ENCODE data around the gene CDC42EP1. TPM values are rescaled to one million over a fixed set of nuclear protein-coding genes. Genes with fewer than 3 reads are reported as not detected.
A peak's percentile ranks its signal among the peaks of the same experiment; 100 is the strongest.

The CDC42EP1 gene
- total RNA-seq, 1 experiment from 2014 or later = 62.5 TPM

DNA sequence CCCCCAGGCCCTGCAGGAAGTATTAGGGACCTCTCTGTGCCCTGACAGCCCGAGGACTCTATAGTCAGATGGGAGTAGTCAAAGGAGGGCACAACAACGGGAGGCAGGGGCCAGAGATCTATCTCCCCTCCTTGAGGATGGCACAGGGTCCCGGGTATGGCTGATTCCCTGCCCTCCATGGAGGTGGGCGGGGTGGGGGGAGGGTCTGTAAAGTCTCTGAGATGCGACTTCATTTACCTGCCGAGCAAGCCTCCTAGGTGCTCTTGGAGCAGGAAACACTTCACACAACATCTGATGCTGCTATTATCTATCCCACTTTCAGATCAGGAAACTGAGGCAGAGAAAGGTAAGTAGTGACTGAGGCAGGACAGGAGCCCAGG lies 769 bp upstream of the CDC42EP1 start:
- ChIA-PET CTCF (interaction anchor here (0.6 kb wide), 1 partner anchor 10 kb away, joined by 9 read pairs; no protein-coding TSS in a partner anchor), POLR2A (interaction anchor here (1.4 kb wide), 1 partner anchor 17 kb away, joined by 3 read pairs; no protein-coding TSS in a partner anchor)
- Histone ChIP-seq H3K4me1 (ENCODE audit: control insufficient read depth, insufficient read depth, low read length) (peaks cover 32% of the 10 kb centered on the region), H3K36me3 (ENCODE audit: control insufficient read depth, insufficient read depth, low read length) (no peaks in the 10 kb centered on the region; the same call in 1 of the 2 replicates), H3K4me3 (ENCODE audit: low read depth in 2 of 2, low read length in 2 of 2) (peak overlapping the region; percentile 40 to 68; a peak in 3 of 4 replicates), H3K27ac (ENCODE audit: low read length) (peak overlapping the region; percentile 83), H3K9me3 (ENCODE audit: control insufficient read depth, insufficient read depth, low read depth, low read length) (no peaks in the 10 kb centered on the region), H3K27me3 (ENCODE audit: control insufficient read depth, insufficient read depth, low read length) (no peaks in the 10 kb centered on the region)
- in situ Hi-C loops (cut with HindIII; ENCODE audit: low pct_unique_long_range_greater_than_20kb, low sequenced_read_pairs) = no loop called here
- no peak for ATAC-seq
- no peak for TF ChIP-seq SIN3A (IDR thresholded peaks at IDR 0.05; ENCODE audit: borderline replicate concordance, insufficient read depth, low read depth, low read length)
- TF ChIP-seq, protein P1, sequence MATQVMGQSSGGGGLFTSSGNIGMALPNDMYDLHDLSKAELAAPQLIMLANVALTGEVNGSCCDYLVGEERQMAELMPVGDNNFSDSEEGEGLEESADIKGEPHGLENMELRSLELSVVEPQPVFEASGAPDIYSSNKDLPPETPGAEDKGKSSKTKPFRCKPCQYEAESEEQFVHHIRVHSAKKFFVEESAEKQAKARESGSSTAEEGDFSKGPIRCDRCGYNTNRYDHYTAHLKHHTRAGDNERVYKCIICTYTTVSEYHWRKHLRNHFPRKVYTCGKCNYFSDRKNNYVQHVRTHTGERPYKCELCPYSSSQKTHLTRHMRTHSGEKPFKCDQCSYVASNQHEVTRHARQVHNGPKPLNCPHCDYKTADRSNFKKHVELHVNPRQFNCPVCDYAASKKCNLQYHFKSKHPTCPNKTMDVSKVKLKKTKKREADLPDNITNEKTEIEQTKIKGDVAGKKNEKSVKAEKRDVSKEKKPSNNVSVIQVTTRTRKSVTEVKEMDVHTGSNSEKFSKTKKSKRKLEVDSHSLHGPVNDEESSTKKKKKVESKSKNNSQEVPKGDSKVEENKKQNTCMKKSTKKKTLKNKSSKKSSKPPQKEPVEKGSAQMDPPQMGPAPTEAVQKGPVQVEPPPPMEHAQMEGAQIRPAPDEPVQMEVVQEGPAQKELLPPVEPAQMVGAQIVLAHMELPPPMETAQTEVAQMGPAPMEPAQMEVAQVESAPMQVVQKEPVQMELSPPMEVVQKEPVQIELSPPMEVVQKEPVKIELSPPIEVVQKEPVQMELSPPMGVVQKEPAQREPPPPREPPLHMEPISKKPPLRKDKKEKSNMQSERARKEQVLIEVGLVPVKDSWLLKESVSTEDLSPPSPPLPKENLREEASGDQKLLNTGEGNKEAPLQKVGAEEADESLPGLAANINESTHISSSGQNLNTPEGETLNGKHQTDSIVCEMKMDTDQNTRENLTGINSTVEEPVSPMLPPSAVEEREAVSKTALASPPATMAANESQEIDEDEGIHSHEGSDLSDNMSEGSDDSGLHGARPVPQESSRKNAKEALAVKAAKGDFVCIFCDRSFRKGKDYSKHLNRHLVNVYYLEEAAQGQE (IDR thresholded peaks at IDR 0.05; ENCODE audit: insufficient read depth in 1 of 2, low read depth in 2 of 2, low read length in 1 of 2) = no peak
- TF ChIP-seq CTCF (IDR thresholded peaks at IDR 0.05) = no peak
- no peak for TF ChIP-seq TCF7L2 (IDR thresholded peaks at IDR 0.05; ENCODE audit: low read depth, low read length)
- no peak for TF ChIP-seq POLR2AphosphoS5 (IDR thresholded peaks at IDR 0.05; ENCODE audit: low read depth, low read length)
- DNase-seq (ENCODE audit: low read depth, low spot score) = no peak
- BruUV-seq (replicated peaks) = no TSS peak
- intact Hi-C loops (cut with micrococcal nuclease; ENCODE audit: unreplicated experiment) = no loop called here

DNA sequence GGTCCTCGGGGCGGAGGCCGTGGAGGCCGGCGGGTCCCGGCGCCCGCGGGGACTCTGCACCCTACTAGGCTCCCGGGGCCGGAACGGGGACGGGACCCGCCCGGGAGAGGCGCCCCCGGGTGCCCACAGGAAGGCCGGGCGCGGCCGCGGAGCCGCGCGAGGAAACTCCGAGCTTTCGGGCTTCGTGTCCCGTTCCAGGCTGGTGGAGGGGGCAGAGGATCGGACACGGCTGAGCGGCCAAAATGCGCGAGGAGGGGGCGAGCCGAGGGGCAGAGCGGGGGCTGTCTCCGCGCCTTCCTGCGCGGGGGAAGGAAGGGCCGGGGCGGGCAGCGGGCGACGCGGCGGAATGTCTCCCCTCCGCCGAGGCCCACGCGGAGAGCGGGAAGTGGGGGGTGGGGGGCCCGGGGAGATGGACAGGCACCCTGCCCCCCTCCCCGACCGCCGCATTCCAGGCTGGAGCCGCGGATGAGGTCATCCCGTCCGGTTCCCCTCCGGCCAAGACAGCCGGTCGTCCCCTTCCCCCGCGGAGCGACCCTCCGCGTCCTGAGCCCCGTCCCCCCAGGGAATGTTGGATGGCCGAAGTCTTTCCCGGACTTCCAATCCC lies 430 bp downstream of the CDC42EP1 start:
- TF ChIP-seq CTCF (IDR thresholded peaks at IDR 0.05) (no peak), SIN3A (IDR thresholded peaks at IDR 0.05; ENCODE audit: borderline replicate concordance, insufficient read depth, low read depth, low read length) (0 out of 2 replicates have a peak, but pooled peaks have one; percentile 48), POLR2AphosphoS5 (IDR thresholded peaks at IDR 0.05; ENCODE audit: low read depth, low read length) (no peak)
- TF ChIP-seq, protein P1 (IDR thresholded peaks at IDR 0.05; ENCODE audit: insufficient read depth in 1 of 2, low read depth in 2 of 2, low read length in 1 of 2) = no peak
- no peak for DNase-seq (ENCODE audit: low read depth, low spot score)
- CTCF ChIA-PET = no interaction called here
- H3K27ac ChIP-seq (ENCODE audit: low read length) = peak overlapping the region; percentile 84
- intact Hi-C loops (cut with micrococcal nuclease; ENCODE audit: unreplicated experiment) = no loop called here
- no peaks in the 10 kb centered on the region; the same call in 1 of the 2 replicates for H3K36me3 ChIP-seq (ENCODE audit: control insufficient read depth, insufficient read depth, low read length)
- no peaks in the 10 kb centered on the region for H3K27me3 ChIP-seq (ENCODE audit: control insufficient read depth, insufficient read depth, low read length)
- H3K9me3 ChIP-seq (ENCODE audit: control insufficient read depth, insufficient read depth, low read depth, low read length) = no peaks in the 10 kb centered on the region
- peak; percentile 5 for ATAC-seq
- H3K4me3 ChIP-seq (ENCODE audit: low read depth in 2 of 2, low read length in 2 of 2) = peak overlapping the region; percentile 68 to 77
- no TSS peak for BruUV-seq (replicated peaks)
- in situ Hi-C loops (cut with HindIII; ENCODE audit: low pct_unique_long_range_greater_than_20kb, low sequenced_read_pairs) = no loop called here
- POLR2A ChIA-PET = no interaction called here
- peaks cover 33% of the 10 kb centered on the region for H3K4me1 ChIP-seq (ENCODE audit: control insufficient read depth, insufficient read depth, low read length)
